Measurements from ENCODE around the gene POLR1E.
"Not testable (repeated sequence)": the region's sequence is repeated elsewhere in the genome, so short reads cannot be mapped to it uniquely, and the experiment has no call there.

The POLR1E gene

GRCh38 chr9:37451628-37452027 is 34.1 kb upstream of the POLR1E start:
- Histone ChIP-seq H3K9me3 (no peaks in the 10 kb centered on the region), H3K4me3 (no peak overlapping the region), H3K27me3 (ENCODE audit: low read depth) (no peaks in the 10 kb centered on the region), H3K36me3 (replicated peaks) (0 out of 2 replicates have a peak, but pooled peaks cover 3% of the 10 kb centered on the region), H3K4me1 (peaks cover 9% of the 10 kb centered on the region)
- in situ Hi-C loops (cut with MboI; ENCODE audit: low sequenced_read_pairs), result no loop called here
- no peak for DNase-seq (ENCODE audit: low spot score in 2 of 2)

GRCh38 chr9:37452611-37453010 is 33.1 kb upstream of the POLR1E start:
- in situ Hi-C loops (cut with MboI; ENCODE audit: low sequenced_read_pairs), result no loop called here
- Histone ChIP-seq H3K36me3 (replicated peaks) (0 out of 2 replicates have a peak, but pooled peaks cover 3% of the 10 kb centered on the region), H3K4me1 (peaks cover 15% of the 10 kb centered on the region)

GRCh38 chr9:37453827-37454226 is 31.9 kb upstream of the POLR1E start:
- H3K27me3 ChIP-seq (ENCODE audit: low read depth), result no peaks in the 10 kb centered on the region
- 0 out of 2 replicates have a peak, but pooled peaks cover 3% of the 10 kb centered on the region for H3K36me3 ChIP-seq (replicated peaks)
- no peak overlapping the region for H3K4me3 ChIP-seq
- no peak for DNase-seq (ENCODE audit: low spot score in 2 of 2)
- peaks cover 15% of the 10 kb centered on the region for H3K4me1 ChIP-seq
- H3K9me3 ChIP-seq, result no peaks in the 10 kb centered on the region
- in situ Hi-C loops (cut with MboI; ENCODE audit: low sequenced_read_pairs), result no loop called here

More at GRCh38 chr9:37452611-37453010, 33.1 kb upstream of the POLR1E start:
- Histone ChIP-seq H3K9me3 (no peaks in the 10 kb centered on the region), H3K4me3 (no peak overlapping the region), H3K27me3 (ENCODE audit: low read depth) (no peaks in the 10 kb centered on the region)
- no peak for DNase-seq (ENCODE audit: low spot score in 2 of 2)

GRCh38 chr9:37454238-37454637 is 31.5 kb upstream of the POLR1E start:
- in situ Hi-C loops (cut with MboI; ENCODE audit: low sequenced_read_pairs), result no loop called here
- no peak overlapping the region for H3K4me3 ChIP-seq
- H3K36me3 ChIP-seq (replicated peaks), result 0 out of 2 replicates have a peak, but pooled peaks cover 1% of the 10 kb centered on the region
- peaks cover 15% of the 10 kb centered on the region for H3K4me1 ChIP-seq
- no peaks in the 10 kb centered on the region for H3K9me3 ChIP-seq
- DNase-seq (ENCODE audit: low spot score in 2 of 2), result no peak
- H3K27me3 ChIP-seq (ENCODE audit: low read depth), result no peaks in the 10 kb centered on the region

GRCh38 chr9:37455884-37456647 is 29.7 kb upstream of the POLR1E start:
- in situ Hi-C loops (cut with MboI; ENCODE audit: low sequenced_read_pairs), result no loop called here
- no peaks in the 10 kb centered on the region for H3K27me3 ChIP-seq (ENCODE audit: low read depth)
- DNase-seq (ENCODE audit: low spot score in 2 of 2), result peak in 1 of 2 experiments; percentile 55
- no peak overlapping the region for H3K4me3 ChIP-seq
- H3K4me1 ChIP-seq, result peaks cover 10% of the 10 kb centered on the region
- H3K9me3 ChIP-seq, result no peaks in the 10 kb centered on the region
- H3K36me3 ChIP-seq (replicated peaks), result no peaks in the 10 kb centered on the region

GRCh38 chr9:37456817-37457216 is 28.9 kb upstream of the POLR1E start:
- Histone ChIP-seq H3K27me3 (ENCODE audit: low read depth) (no peaks in the 10 kb centered on the region), H3K36me3 (replicated peaks) (no peaks in the 10 kb centered on the region), H3K4me3 (no peak overlapping the region), H3K9me3 (no peaks in the 10 kb centered on the region), H3K4me1 (peaks cover 10% of the 10 kb centered on the region)
- in situ Hi-C loops (cut with MboI; ENCODE audit: low sequenced_read_pairs), result no loop called here
- no peak for DNase-seq (ENCODE audit: low spot score in 2 of 2)

GRCh38 chr9:37464006-37464405 is 21.7 kb upstream of the POLR1E start:
- Histone ChIP-seq H3K4me3 (peak overlapping the region; percentile 87), H3K9me3 (no peaks in the 10 kb centered on the region; the same call in 1 of the 2 replicates), H3K27me3 (ENCODE audit: low read depth) (no peaks in the 10 kb centered on the region), H3K4me1 (peaks cover 22% of the 10 kb centered on the region), H3K36me3 (replicated peaks) (no peaks in the 10 kb centered on the region)
- no peak for DNase-seq (ENCODE audit: low spot score in 2 of 2)
- in situ Hi-C loops (cut with MboI; ENCODE audit: low sequenced_read_pairs), result no loop called here

GRCh38 chr9:37464426-37465248 is 21.1 kb upstream of the POLR1E start:
- peak; percentile 69 to 86 for DNase-seq (ENCODE audit: low spot score in 2 of 2)
- in situ Hi-C loops (cut with MboI; ENCODE audit: low sequenced_read_pairs), result no loop called here

GRCh38 chr9:37465249-37466036 is 20.3 kb upstream of the POLR1E start, which contains the start of gene ZBTB5:
Gene ZBTB5, minus strand, starts transcription at chr9:37465450. Its CDS starts 22,899 bp downstream, at chr9:37442551.
- no peaks in the 10 kb centered on the region for H3K36me3 ChIP-seq (replicated peaks)
- DNase-seq (ENCODE audit: low spot score in 2 of 2), result peak; percentile 99
- peaks cover 22% of the 10 kb centered on the region for H3K4me1 ChIP-seq
- in situ Hi-C loops (cut with MboI; ENCODE audit: low sequenced_read_pairs), result no loop called here
- H3K4me3 ChIP-seq, result peak within 1 kb of the TSS; percentile 87
- no peaks in the 10 kb centered on the region for H3K27me3 ChIP-seq (ENCODE audit: low read depth)
- H3K9me3 ChIP-seq, result no peaks in the 10 kb centered on the region; the same call in 1 of the 2 replicates

More at GRCh38 chr9:37464426-37465248, 21.1 kb upstream of the POLR1E start:
- Histone ChIP-seq H3K9me3 (no peaks in the 10 kb centered on the region; the same call in 1 of the 2 replicates), H3K27me3 (ENCODE audit: low read depth) (no peaks in the 10 kb centered on the region), H3K4me3 (peak overlapping the region; percentile 87), H3K36me3 (replicated peaks) (no peaks in the 10 kb centered on the region), H3K4me1 (peaks cover 22% of the 10 kb centered on the region)

- H3K27me3 ChIP-seq (ENCODE audit: low read depth), result no peaks in the 10 kb centered on the region
- no peaks in the 10 kb centered on the region; the same call in 1 of the 2 replicates for H3K9me3 ChIP-seq
- H3K36me3 ChIP-seq (replicated peaks), result no peaks in the 10 kb centered on the region
- peak in 1 of 2 experiments; percentile 26 for DNase-seq (ENCODE audit: low spot score in 2 of 2)
- in situ Hi-C loops (cut with MboI; ENCODE audit: low sequenced_read_pairs), result no loop called here
- H3K4me3 ChIP-seq, result peak overlapping the region; percentile 87
- H3K4me1 ChIP-seq, result peaks cover 23% of the 10 kb centered on the region
Measured at GRCh38 chr9:37466037-37466709, 19.6 kb upstream of the POLR1E start.

GRCh38 chr9:37467530-37467929 is 18.2 kb upstream of the POLR1E start:
- H3K4me3 ChIP-seq; H3K9me3 ChIP-seq; H3K36me3 ChIP-seq (replicated peaks); DNase-seq (ENCODE audit: low spot score in 2 of 2); in situ Hi-C loops (cut with MboI; ENCODE audit: low sequenced_read_pairs); H3K27me3 ChIP-seq (ENCODE audit: low read depth): not testable (repeated sequence)
- H3K4me1 ChIP-seq, result peaks cover 29% of the 10 kb centered on the region

- no peaks in the 10 kb centered on the region for H3K36me3 ChIP-seq (replicated peaks)
- peaks cover 25% of the 10 kb centered on the region for H3K4me1 ChIP-seq
- in situ Hi-C loops (cut with MboI; ENCODE audit: low sequenced_read_pairs), result no loop called here
- no peak overlapping the region for H3K4me3 ChIP-seq
- DNase-seq (ENCODE audit: low spot score in 2 of 2), result no peak
- H3K27me3 ChIP-seq (ENCODE audit: low read depth), result no peaks in the 10 kb centered on the region
- H3K9me3 ChIP-seq, result peaks cover 1% of the 10 kb centered on the region
Measured at GRCh38 chr9:37468620-37469019, 17.1 kb upstream of the POLR1E start.

Measured in HAP-1 (cell line).